AML-193 (cell line): ENCODE data around the gene OR5B17.
"Not testable (repeated sequence)": the region's sequence is repeated elsewhere in the genome, so short reads cannot be mapped to it uniquely, and the experiment has no call there.

Source experiments
- DNase-seq, 2 experiments: peaks; one replicate each; lab custom pipeline; 2025; lab: John Stamatoyannopoulos, UW

The OR5B17 gene

GRCh38 chr11:58358969-58359368 is at the start of gene OR5B17:
TSS of gene OR5B17 (minus strand) at chr11:58359069. CDS start at chr11:58359069, 0 bp downstream.
- no peak for DNase-seq

GRCh38 chr11:58406774-58407173 is 47.9 kb upstream of the OR5B17 start, which contains the start of gene OR5B3:
TSS of gene OR5B3 (minus strand) at chr11:58406874. CDS start at chr11:58403409, 3,465 bp downstream.
- no peak for DNase-seq

- DNase-seq: not testable (repeated sequence)
Observed at GRCh38 chr11:58399622-58400021, 40.8 kb upstream of the OR5B17 start.

GRCh38 chr11:58395581-58395980 is 36.7 kb upstream of the OR5B17 start:
- no peak for DNase-seq

GRCh38 chr11:58394195-58394594 is 35.3 kb upstream of the OR5B17 start:
- DNase-seq: no peak

GRCh38 chr11:58392746-58393145 is 33.9 kb upstream of the OR5B17 start:
- DNase-seq: no peak

GRCh38 chr11:58391879-58392278 is 33.0 kb upstream of the OR5B17 start:
- DNase-seq: no peak

GRCh38 chr11:58390551-58391063 is 31.7 kb upstream of the OR5B17 start:
- no peak for DNase-seq

GRCh38 chr11:58354727-58355126 is 4.1 kb downstream of the OR5B17 start:
- no peak for DNase-seq

GRCh38 chr11:58345204-58345603 is 13.7 kb downstream of the OR5B17 start:
- DNase-seq: no peak

- no peak for DNase-seq
Observed at GRCh38 chr11:58334708-58335107, 24.2 kb downstream of the OR5B17 start.

GRCh38 chr11:58330861-58331260 is 28.0 kb downstream of the OR5B17 start:
- DNase-seq: no peak

GRCh38 chr11:58318532-58318931 is 40.3 kb downstream of the OR5B17 start:
- DNase-seq: no peak

- no peak for DNase-seq
Observed at GRCh38 chr11:58316142-58316541, 42.7 kb downstream of the OR5B17 start.
